HCT116 (cell line): ENCODE measurements around the gene DLST. TPM values are rescaled to one million over a fixed set of nuclear protein-coding genes. Genes with fewer than 3 reads are reported as not detected.

Experiments used
- ATAC-seq: fragments of 200-7000 bp; cut with Tn5 transposase; 2 replicates; pipeline ENCODE4 v1.9.1; 2020; ENCODE audit warnings: mild to moderate bottlenecking, moderate library complexity
- BruUV-seq: library from RNA; stranded (reverse); fragments of 400-500 nt; replicated peaks from 2 replicates; lab custom pipeline; 2021; lab: Mats Ljungman, UMichigan
- CTCF ChIA-PET: fragments of 300-600 bp; sonication (Branson Sonifier 250); formaldehyde crosslinking; loops from one replicate; lab custom pipeline; 2021; ENCODE audit warnings: antibody characterized with exemption; lab: Charles Lee
- POLR2A ChIA-PET: fragments of 300-600, 350-600 bp; sonication (Branson Sonifier 250); formaldehyde crosslinking; loops from one replicate; lab custom pipeline; 2021; ENCODE audit warnings: antibody characterized with exemption; lab: Charles Lee
- RAD21 ChIA-PET, 2 experiments: fragments of 300-600 bp; sonication (Branson Sonifier 250); formaldehyde crosslinking; loops; one replicate each; lab custom pipeline; 2023; ENCODE audit warnings: low total read pairs in 2 of 2; ENCODE audit not compliant: uncharacterized antibody in 2 of 2, unreplicated experiment in 2 of 2, low non-redundant PET in 1 of 2; lab: Charles Lee
- DNase-seq: peaks from one replicate; pipeline ENCODE4 v3.0.0-alpha.2; 2010; ENCODE audit warnings: low read depth, low spot score
- H2AFZ ChIP-seq: fragments of 200-600 bp; shearing (Covaris generic), sonication (generic); 2 replicates; pipeline ENCODE4 v1.6.1; 2017; ENCODE audit warnings: low read depth, mixed run types, mixed read lengths, antibody characterized with exemption, low read length; ENCODE audit not compliant: poor library complexity, severe bottlenecking
- H3K27ac ChIP-seq: 2 replicates; pipeline ENCODE4 v1.5.1; 2012; ENCODE audit warnings: low read depth, low read length
- H3K27me3 ChIP-seq: fragments of 200-600 bp; sonication (generic); 2 replicates; pipeline ENCODE4 v1.6.1; 2016; ENCODE audit warnings: mixed run types, low read length, mixed read lengths; ENCODE audit not compliant: insufficient read depth
- H3K36me3 ChIP-seq, 2 experiments: fragments of 200-500 bp in 1 of 2; fragments of 200-600 bp in 1 of 2; sonication (Bioruptor generic) in 1 of 2; sonication (generic) in 1 of 2; 2 replicates each; pipeline versions ENCODE4 v1.5.1 to v1.6.1; 2014 to 2016; ENCODE audit warnings: low read length in 2 of 2, inconsistent platforms in 1 of 2, mixed read lengths in 1 of 2, mixed run types in 1 of 2; ENCODE audit not compliant: insufficient read depth in 2 of 2, control insufficient read depth in 1 of 2
- H3K4me1 ChIP-seq, 2 experiments: fragments of 200-600 bp in 1 of 2; sonication (generic) in 1 of 2; 2 replicates each; pipeline versions ENCODE4 v1.5.1 to v1.6.1; 2012 to 2017; ENCODE audit warnings: low read length in 2 of 2, inconsistent platforms in 1 of 2, mild to moderate bottlenecking in 1 of 2, mixed read lengths in 1 of 2, mixed run types in 1 of 2, moderate library complexity in 1 of 2; ENCODE audit not compliant: insufficient read depth in 2 of 2, control insufficient read depth in 1 of 2
- H3K4me2 ChIP-seq: fragments of 200-600 bp; sonication (generic); 2 replicates; pipeline ENCODE4 v1.6.1; 2017; ENCODE audit warnings: mixed run types, low read length, mixed read lengths
- H3K4me3 ChIP-seq, 2 experiments: fragments of 200-600 bp in 1 of 2; sonication (generic) in 1 of 2; replicated peaks in 1 of 2; 2 replicates each; pipeline ENCODE4 v1.5.1; 2011 to 2016; ENCODE audit warnings: low read length in 2 of 2, control low read depth in 1 of 2, low read depth in 1 of 2, mild to moderate bottlenecking in 1 of 2, mixed read lengths in 1 of 2, mixed run types in 1 of 2
- H3K79me2 ChIP-seq: fragments of 200-600 bp; sonication (generic); 2 replicates; pipeline ENCODE4 v1.6.1; 2017; ENCODE audit warnings: mild to moderate bottlenecking, mixed run types, low read length, moderate library complexity, mixed read lengths; ENCODE audit not compliant: insufficient read depth
- H3K9ac ChIP-seq: fragments of 200-600 bp; sonication (generic); 2 replicates; pipeline ENCODE4 v1.6.1; 2016; ENCODE audit warnings: low read length, mixed read lengths
- H3K9me2 ChIP-seq: fragments of 200-600 bp; sonication (generic), shearing (Covaris generic); 2 replicates; pipeline ENCODE4 v1.6.1; 2017; ENCODE audit warnings: mixed run types, mild to moderate bottlenecking, moderate library complexity; ENCODE audit not compliant: insufficient read depth
- H3K9me3 ChIP-seq, 2 experiments: fragments of 200-500 bp in 1 of 2; fragments of 200-600 bp in 1 of 2; sonication (Bioruptor generic) in 1 of 2; sonication (generic) in 1 of 2; 2 replicates each; pipeline ENCODE4 v1.6.1; 2014 to 2017; ENCODE audit warnings: low read length in 2 of 2, mixed read lengths in 2 of 2, inconsistent platforms in 1 of 2, low read depth in 1 of 2, mild to moderate bottlenecking in 1 of 2, mixed run types in 1 of 2, moderate library complexity in 1 of 2; ENCODE audit not compliant: control insufficient read depth in 1 of 2, insufficient read depth in 1 of 2
- H4K20me1 ChIP-seq: fragments of 200-600 bp; sonication (generic), shearing (Covaris generic); 2 replicates; pipeline ENCODE4 v1.6.1; 2017; ENCODE audit warnings: mixed run types, mild to moderate bottlenecking, moderate library complexity; ENCODE audit not compliant: insufficient read depth
- CBX3 ChIP-seq: IDR thresholded peaks from 2 replicates; pipeline ENCODE4 v1.6.1; 2012; ENCODE audit warnings: low read depth
- CEBPB ChIP-seq: IDR thresholded peaks from 2 replicates; pipeline ENCODE4 v1.6.1; 2012; ENCODE audit warnings: low read depth
- CTCF ChIP-seq, 3 experiments: fragments of 200-600 bp in 1 of 3; sonication (generic) in 1 of 3; IDR thresholded peaks in 2 of 3; conservative IDR thresholded peaks in 1 of 3; 2 replicates each; pipeline ENCODE4 v1.5.1; 2012 to 2017; ENCODE audit warnings: low read depth in 2 of 3, low read length in 2 of 3, antibody characterized with exemption in 1 of 3, borderline replicate concordance in 1 of 3, control low read depth in 1 of 3, mild to moderate bottlenecking in 1 of 3, mixed read lengths in 1 of 3, mixed run types in 1 of 3, moderate library complexity in 1 of 3; ENCODE audit not compliant: insufficient read depth in 1 of 3
- EGR1 ChIP-seq: IDR thresholded peaks from 2 replicates; pipeline ENCODE4 v1.6.1; 2012; ENCODE audit warnings: low read depth
- ELF1 ChIP-seq: IDR thresholded peaks from 2 replicates; pipeline ENCODE4 v1.6.1; 2012; ENCODE audit warnings: low read depth, borderline replicate concordance
- EZH2 ChIP-seq: fragments of 200-600 bp; sonication (generic); IDR thresholded peaks from 2 replicates; pipeline ENCODE4 v1.6.1; 2017; ENCODE audit warnings: antibody characterized with exemption, mixed run types
- EZH2phosphoT487 ChIP-seq: fragments of 200-600 bp; IDR thresholded peaks from 2 replicates; pipeline ENCODE4 v1.6.1; 2018; ENCODE audit warnings: antibody characterized with exemption, borderline replicate concordance
- POLR2A ChIP-seq: IDR thresholded peaks from 2 replicates; pipeline ENCODE4 v1.7.0; 2011; ENCODE audit warnings: borderline replicate concordance; ENCODE audit not compliant: insufficient read depth, insufficient read length; ENCODE audit errors: extremely low read depth
- POLR2AphosphoS5 ChIP-seq: IDR thresholded peaks from 2 replicates; pipeline ENCODE4 v1.6.1; 2011; ENCODE audit warnings: mild to moderate bottlenecking, low read depth, low read length, moderate library complexity
- RAD21 ChIP-seq: IDR thresholded peaks from 2 replicates; pipeline ENCODE4 v1.6.1; 2012; ENCODE audit warnings: low read depth, mild to moderate bottlenecking
- SIN3A ChIP-seq: IDR thresholded peaks from 2 replicates; pipeline ENCODE4 v1.6.1; 2012; ENCODE audit warnings: low read depth
- SRF ChIP-seq: IDR thresholded peaks from 2 replicates; pipeline ENCODE4 v1.6.1; 2012; ENCODE audit warnings: low read depth
- YY1 ChIP-seq: IDR thresholded peaks from 2 replicates; pipeline ENCODE4 v1.6.1; 2011; ENCODE audit warnings: low read length, low read depth, moderate library complexity, mild to moderate bottlenecking; ENCODE audit not compliant: insufficient replicate concordance; ENCODE audit errors: extremely low read depth
- ZFX ChIP-seq: fragments of 450-650 bp; IDR thresholded peaks from 2 replicates; pipeline ENCODE4 v1.6.1; 2017
- ZNF274 ChIP-seq: fragments of 200-500 bp; sonication (Bioruptor generic); IDR thresholded peaks from 2 replicates; pipeline ENCODE4 v1.6.1; 2014; ENCODE audit warnings: mild to moderate bottlenecking, low read depth, low read length, inconsistent platforms
- intact Hi-C: fragments of 100-400 bp; cut with micrococcal nuclease; formaldehyde crosslinking; loops from 2 replicates; pipeline ENCODE4 v1.10.0; 2022
- total RNA-seq: library from RNA; stranded (reverse); gene quantifications from one replicate; pipeline ENCODE4 v1.2.1, GENCODE V29; 2021; ENCODE audit not compliant: unreplicated experiment
- TF ChIP-seq, protein P1 (sequence below): IDR thresholded peaks from 2 replicates; pipeline ENCODE4 v1.6.1; 2012; ENCODE audit warnings: low read depth
- TF ChIP-seq, protein P2 (sequence below): IDR thresholded peaks from 2 replicates; pipeline ENCODE4 v1.6.1; 2012
- TF ChIP-seq, protein P3 (sequence below): IDR thresholded peaks from 2 replicates; pipeline ENCODE4 v1.6.1; 2012
- TF ChIP-seq, protein P4 (sequence below): IDR thresholded peaks from 2 replicates; pipeline ENCODE4 v1.6.1; 2011; ENCODE audit warnings: mild to moderate bottlenecking, low read length, moderate library complexity; ENCODE audit not compliant: insufficient replicate concordance; ENCODE audit errors: extremely low read depth

Gene DLST
- total RNA-seq, 1 experiment from 2014 or later: 101 TPM

DNA sequence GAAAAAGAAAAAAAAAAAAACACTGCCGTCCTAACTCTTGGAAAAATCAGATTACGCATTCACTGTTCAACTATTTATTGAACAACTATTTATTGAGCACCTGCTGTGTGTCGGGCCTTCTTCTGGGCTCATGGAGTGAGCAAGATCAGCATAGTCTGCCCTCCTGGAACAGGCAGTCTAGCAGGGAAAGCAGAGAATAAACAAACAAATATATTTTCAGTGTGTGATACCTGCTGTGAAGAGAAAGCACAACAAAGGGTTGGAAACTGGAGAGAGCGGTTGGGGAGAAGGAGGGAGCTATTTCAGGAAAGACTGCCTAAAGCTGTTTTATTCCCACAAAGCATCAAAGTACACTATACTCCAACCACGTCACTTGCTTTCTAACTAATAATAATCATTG is 16.6 kb upstream of the DLST start:
- Histone ChIP-seq H3K4me1 (peaks cover 0 to 4% of the 10 kb centered on the region in 2 experiments; a peak in 1 of 4 replicates), H2AFZ (no peak overlapping the region), H3K4me2 (no peak overlapping the region), H3K9me2 (no peaks in the 10 kb centered on the region), H3K9me3 (no peaks in the 10 kb centered on the region), H3K27me3 (0 out of 2 replicates have a peak, but pooled peaks cover 3% of the 10 kb centered on the region), H3K4me3 (no peak overlapping the region), H3K9ac (no peak overlapping the region), H3K27ac (no peak overlapping the region), H4K20me1 (no peaks in the 10 kb centered on the region), H3K79me2 (no peaks in the 10 kb centered on the region), H3K36me3 (no peaks in the 10 kb centered on the region)
- DNase-seq: no peak
- intact Hi-C loops: no loop called here
- ChIA-PET RAD21 (no interaction called here), CTCF (interaction anchor here (0.7 to 1.7 kb wide), 2 partner anchors 13 to 1945 kb away, joined by 3 to 9 read pairs; no protein-coding TSS in a partner anchor), POLR2A (no interaction called here)
- ATAC-seq: no peak
- no TSS peak for BruUV-seq
- TF ChIP-seq, protein P1, sequence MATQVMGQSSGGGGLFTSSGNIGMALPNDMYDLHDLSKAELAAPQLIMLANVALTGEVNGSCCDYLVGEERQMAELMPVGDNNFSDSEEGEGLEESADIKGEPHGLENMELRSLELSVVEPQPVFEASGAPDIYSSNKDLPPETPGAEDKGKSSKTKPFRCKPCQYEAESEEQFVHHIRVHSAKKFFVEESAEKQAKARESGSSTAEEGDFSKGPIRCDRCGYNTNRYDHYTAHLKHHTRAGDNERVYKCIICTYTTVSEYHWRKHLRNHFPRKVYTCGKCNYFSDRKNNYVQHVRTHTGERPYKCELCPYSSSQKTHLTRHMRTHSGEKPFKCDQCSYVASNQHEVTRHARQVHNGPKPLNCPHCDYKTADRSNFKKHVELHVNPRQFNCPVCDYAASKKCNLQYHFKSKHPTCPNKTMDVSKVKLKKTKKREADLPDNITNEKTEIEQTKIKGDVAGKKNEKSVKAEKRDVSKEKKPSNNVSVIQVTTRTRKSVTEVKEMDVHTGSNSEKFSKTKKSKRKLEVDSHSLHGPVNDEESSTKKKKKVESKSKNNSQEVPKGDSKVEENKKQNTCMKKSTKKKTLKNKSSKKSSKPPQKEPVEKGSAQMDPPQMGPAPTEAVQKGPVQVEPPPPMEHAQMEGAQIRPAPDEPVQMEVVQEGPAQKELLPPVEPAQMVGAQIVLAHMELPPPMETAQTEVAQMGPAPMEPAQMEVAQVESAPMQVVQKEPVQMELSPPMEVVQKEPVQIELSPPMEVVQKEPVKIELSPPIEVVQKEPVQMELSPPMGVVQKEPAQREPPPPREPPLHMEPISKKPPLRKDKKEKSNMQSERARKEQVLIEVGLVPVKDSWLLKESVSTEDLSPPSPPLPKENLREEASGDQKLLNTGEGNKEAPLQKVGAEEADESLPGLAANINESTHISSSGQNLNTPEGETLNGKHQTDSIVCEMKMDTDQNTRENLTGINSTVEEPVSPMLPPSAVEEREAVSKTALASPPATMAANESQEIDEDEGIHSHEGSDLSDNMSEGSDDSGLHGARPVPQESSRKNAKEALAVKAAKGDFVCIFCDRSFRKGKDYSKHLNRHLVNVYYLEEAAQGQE: no peak
- TF ChIP-seq SIN3A (no peak), CEBPB (no peak), POLR2AphosphoS5 (no peak), ZFX (no peak), ELF1 (no peak), ZNF274 (no peak), YY1 (no peak), EZH2 (no peak), SRF (no peak), EGR1 (no peak), CTCF (IDR thresholded peaks at IDR 0.05 in 2 of 3, conservative IDR thresholded peaks at IDR 0.05 in 1 of 3; ENCODE audit: borderline replicate concordance in 1 of 3, insufficient read depth in 1 of 3, low read depth in 2 of 3, low read length in 2 of 3) (no peak), EZH2phosphoT487 (no peak), CBX3 (no peak), RAD21 (no peak), POLR2A (no peak)
- TF ChIP-seq, protein P2, sequence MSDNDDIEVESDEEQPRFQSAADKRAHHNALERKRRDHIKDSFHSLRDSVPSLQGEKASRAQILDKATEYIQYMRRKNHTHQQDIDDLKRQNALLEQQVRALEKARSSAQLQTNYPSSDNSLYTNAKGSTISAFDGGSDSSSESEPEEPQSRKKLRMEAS: no peak
- TF ChIP-seq, protein P3, sequence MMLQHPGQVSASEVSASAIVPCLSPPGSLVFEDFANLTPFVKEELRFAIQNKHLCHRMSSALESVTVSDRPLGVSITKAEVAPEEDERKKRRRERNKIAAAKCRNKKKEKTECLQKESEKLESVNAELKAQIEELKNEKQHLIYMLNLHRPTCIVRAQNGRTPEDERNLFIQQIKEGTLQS: no peak
- TF ChIP-seq, protein P4, sequence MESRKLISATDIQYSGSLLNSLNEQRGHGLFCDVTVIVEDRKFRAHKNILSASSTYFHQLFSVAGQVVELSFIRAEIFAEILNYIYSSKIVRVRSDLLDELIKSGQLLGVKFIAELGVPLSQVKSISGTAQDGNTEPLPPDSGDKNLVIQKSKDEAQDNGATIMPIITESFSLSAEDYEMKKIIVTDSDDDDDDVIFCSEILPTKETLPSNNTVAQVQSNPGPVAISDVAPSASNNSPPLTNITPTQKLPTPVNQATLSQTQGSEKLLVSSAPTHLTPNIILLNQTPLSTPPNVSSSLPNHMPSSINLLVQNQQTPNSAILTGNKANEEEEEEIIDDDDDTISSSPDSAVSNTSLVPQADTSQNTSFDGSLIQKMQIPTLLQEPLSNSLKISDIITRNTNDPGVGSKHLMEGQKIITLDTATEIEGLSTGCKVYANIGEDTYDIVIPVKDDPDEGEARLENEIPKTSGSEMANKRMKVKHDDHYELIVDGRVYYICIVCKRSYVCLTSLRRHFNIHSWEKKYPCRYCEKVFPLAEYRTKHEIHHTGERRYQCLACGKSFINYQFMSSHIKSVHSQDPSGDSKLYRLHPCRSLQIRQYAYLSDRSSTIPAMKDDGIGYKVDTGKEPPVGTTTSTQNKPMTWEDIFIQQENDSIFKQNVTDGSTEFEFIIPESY: no peak
